Measurements from ENCODE around the gene CLEC2B.

GRCh38 chr12:9900930-9901329 lies 31.8 kb upstream of the CLEC2B start:
- TF ChIP-seq ZBTB8A (tag by site-specific recombination; IDR thresholded peaks at IDR 0.05) (no peak), ZSCAN30 (tag by site-specific recombination; IDR thresholded peaks at IDR 0.05) (no peak), ZNF324 (tag by site-specific recombination; IDR thresholded peaks at IDR 0.05) (no peak), ZNF132 (tag by site-specific recombination; IDR thresholded peaks at IDR 0.05; ENCODE audit: borderline replicate concordance) (no peak), CTCF (tag by site-specific recombination; IDR thresholded peaks at IDR 0.05) (no peak), ZNF112 (tag by site-specific recombination; IDR thresholded peaks at IDR 0.05) (no peak), ZBTB10 (tag by site-specific recombination; IDR thresholded peaks at IDR 0.05) (no peak), ZNF274 (IDR thresholded peaks at IDR 0.05; ENCODE audit: low read length) (no peak), ZNF274 (tag by site-specific recombination; IDR thresholded peaks at IDR 0.05; ENCODE audit: borderline replicate concordance) (no peak), GFI1B (tag by site-specific recombination; IDR thresholded peaks at IDR 0.05) (no peak), ZBTB49 (tag by site-specific recombination; IDR thresholded peaks at IDR 0.05; ENCODE audit: low read depth) (no peak)
